Keratinocyte (primary cell): ENCODE results near the gene TAL2.

Source experiments
- EZH2 ChIP-seq: IDR thresholded peaks from one replicate; pipeline ENCODE4 v1.6.1; 2012; ENCODE audit warnings: inconsistent platforms, mild to moderate bottlenecking, low read length, moderate library complexity
- TF ChIP-seq, protein P1 (sequence below), 3 experiments: IDR thresholded peaks in 1 of 3; conservative IDR thresholded peaks in 1 of 3; optimal IDR thresholded peaks in 1 of 3; 2 replicates in 2 of 3; 3 replicates in 1 of 3; pipeline versions ENCODE3 to v1.5.1; 2011; ENCODE audit warnings: low read length in 3 of 3, mild to moderate bottlenecking in 3 of 3, moderate library complexity in 2 of 3, control low read depth in 1 of 3, inconsistent platforms in 1 of 3; ENCODE audit not compliant: insufficient read depth in 2 of 3; ENCODE audit errors: extremely low read depth in 1 of 3

- TF ChIP-seq, protein P1, sequence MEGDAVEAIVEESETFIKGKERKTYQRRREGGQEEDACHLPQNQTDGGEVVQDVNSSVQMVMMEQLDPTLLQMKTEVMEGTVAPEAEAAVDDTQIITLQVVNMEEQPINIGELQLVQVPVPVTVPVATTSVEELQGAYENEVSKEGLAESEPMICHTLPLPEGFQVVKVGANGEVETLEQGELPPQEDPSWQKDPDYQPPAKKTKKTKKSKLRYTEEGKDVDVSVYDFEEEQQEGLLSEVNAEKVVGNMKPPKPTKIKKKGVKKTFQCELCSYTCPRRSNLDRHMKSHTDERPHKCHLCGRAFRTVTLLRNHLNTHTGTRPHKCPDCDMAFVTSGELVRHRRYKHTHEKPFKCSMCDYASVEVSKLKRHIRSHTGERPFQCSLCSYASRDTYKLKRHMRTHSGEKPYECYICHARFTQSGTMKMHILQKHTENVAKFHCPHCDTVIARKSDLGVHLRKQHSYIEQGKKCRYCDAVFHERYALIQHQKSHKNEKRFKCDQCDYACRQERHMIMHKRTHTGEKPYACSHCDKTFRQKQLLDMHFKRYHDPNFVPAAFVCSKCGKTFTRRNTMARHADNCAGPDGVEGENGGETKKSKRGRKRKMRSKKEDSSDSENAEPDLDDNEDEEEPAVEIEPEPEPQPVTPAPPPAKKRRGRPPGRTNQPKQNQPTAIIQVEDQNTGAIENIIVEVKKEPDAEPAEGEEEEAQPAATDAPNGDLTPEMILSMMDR (optimal IDR thresholded peaks at IDR 0.05 in 1 of 3, IDR thresholded peaks at IDR 0.05 in 1 of 3, conservative IDR thresholded peaks at IDR 0.05 in 1 of 3; ENCODE audit: extremely low read depth in 1 of 3, insufficient read depth in 2 of 3, low read length in 3 of 3): no peak
- no peak for TF ChIP-seq EZH2
These were observed 10.5 kb downstream of the TAL2 start for GRCh38 chr9:105672711-105673234.
